SK-N-SH treated with all-trans-retinoic acid at 6 μM for 48 hours (cell line): ENCODE data around the gene CCNY.

Experiments used
- ATAC-seq: fragments of 200-7000 bp; cut with Tn5 transposase; 3 replicates; pipeline ENCODE4 v1.9.1; 2020; ENCODE audit warnings: mild to moderate bottlenecking, moderate library complexity
- ARNTL ChIP-seq: fragments of 450-650 bp; formaldehyde crosslinking; IDR thresholded peaks from 2 replicates; pipeline ENCODE4 v1.5.0; 2020; ENCODE audit warnings: low read depth, mild to moderate bottlenecking, moderate library complexity, borderline replicate concordance
- BACH2 ChIP-seq: fragments of 250-450 bp; sonication (Bioruptor Pico); IDR thresholded peaks from 2 replicates; pipeline ENCODE4 v1.9.0; 2021; ENCODE audit warnings: mild to moderate bottlenecking, borderline replicate concordance
- ESRRG ChIP-seq: fragments of 250-450 bp; sonication (Bioruptor Pico); IDR thresholded peaks from 2 replicates; pipeline ENCODE4 v1.6.1; 2021; ENCODE audit warnings: mild to moderate bottlenecking
- GLIS3 ChIP-seq: fragments of 250-450 bp; sonication (Bioruptor Pico); IDR thresholded peaks from 2 replicates; pipeline ENCODE4 v1.5.0; 2020; ENCODE audit warnings: mild to moderate bottlenecking, moderate library complexity
- ISL1 ChIP-seq: fragments of 250-450 bp; sonication (Bioruptor Pico); IDR thresholded peaks from 2 replicates; pipeline ENCODE4 v2.1.2; 2022; ENCODE audit warnings: mild to moderate bottlenecking, moderate library complexity
- OSR1 ChIP-seq: fragments of 250-450 bp; sonication (Bioruptor Pico); IDR thresholded peaks from 2 replicates; pipeline ENCODE4 v1.8.0; 2022; ENCODE audit warnings: moderate library complexity, mild to moderate bottlenecking, inconsistent platforms
- PPARA ChIP-seq: fragments of 250-450 bp; sonication (Bioruptor Pico); IDR thresholded peaks from 2 replicates; pipeline ENCODE4 v1.5.0; 2020; ENCODE audit warnings: mild to moderate bottlenecking, borderline replicate concordance
- RARB ChIP-seq: fragments of 250-450 bp; sonication (Bioruptor Pico); IDR thresholded peaks from 2 replicates; pipeline ENCODE4 v1.8.0; 2021; ENCODE audit warnings: mild to moderate bottlenecking, moderate library complexity
- SNAI2 ChIP-seq: fragments of 250-450 bp; sonication (Bioruptor Pico); IDR thresholded peaks from 2 replicates; pipeline ENCODE4 v1.5.0; 2020; ENCODE audit warnings: mild to moderate bottlenecking, moderate library complexity
- TCF4 ChIP-seq: fragments of 250-450 bp; sonication (Bioruptor Pico); IDR thresholded peaks from 2 replicates; pipeline ENCODE4 v1.8.0; 2021; ENCODE audit warnings: mild to moderate bottlenecking, moderate library complexity, borderline replicate concordance
- ZC3H10 ChIP-seq: fragments of 250-450 bp; sonication (Bioruptor Pico); IDR thresholded peaks from 2 replicates; pipeline ENCODE4 v1.5.1; 2021; ENCODE audit warnings: mild to moderate bottlenecking, moderate library complexity
- ZFP3 ChIP-seq: fragments of 250-450 bp; sonication (Bioruptor Pico); IDR thresholded peaks from 2 replicates; pipeline ENCODE4 v1.5.0; 2020; ENCODE audit warnings: mild to moderate bottlenecking, moderate library complexity
- ZFP30 ChIP-seq: fragments of 450-650 bp; formaldehyde crosslinking; IDR thresholded peaks from 2 replicates; pipeline ENCODE4 v1.5.0; 2022; ENCODE audit warnings: mild to moderate bottlenecking, moderate library complexity
- ZNF565 ChIP-seq: fragments of 450-650 bp; formaldehyde crosslinking; conservative IDR thresholded peaks from 2 replicates; pipeline ENCODE4 v1.5.0; 2020; ENCODE audit warnings: low read depth, mild to moderate bottlenecking, moderate library complexity
- ZNF70 ChIP-seq: fragments of 450-650 bp; formaldehyde crosslinking; IDR thresholded peaks from 2 replicates; pipeline ENCODE4 v1.5.0; 2020; ENCODE audit warnings: mild to moderate bottlenecking, moderate library complexity
- ZNF8 ChIP-seq: fragments of 450-650 bp; formaldehyde crosslinking; IDR thresholded peaks from 2 replicates; pipeline ENCODE4 v1.5.0; 2020; ENCODE audit warnings: mild to moderate bottlenecking, moderate library complexity
- TF ChIP-seq, protein P1 (sequence below): fragments of 250-450 bp; sonication (Bioruptor Pico); IDR thresholded peaks from 2 replicates; pipeline ENCODE4 v1.8.0; 2021; ENCODE audit warnings: low read depth, mild to moderate bottlenecking, moderate library complexity, borderline replicate concordance
- TF ChIP-seq, protein P2 (sequence below): fragments of 250-450 bp; sonication (Bioruptor Pico); IDR thresholded peaks from 2 replicates; pipeline ENCODE4 v1.5.1; 2020; ENCODE audit warnings: low read depth, mild to moderate bottlenecking, moderate library complexity
- TF ChIP-seq, protein P3 (sequence below): fragments of 250-450 bp; sonication (Bioruptor Pico); IDR thresholded peaks from 2 replicates; pipeline ENCODE4 v1.5.1; 2021; ENCODE audit warnings: mild to moderate bottlenecking, moderate library complexity
- TF ChIP-seq, protein P4 (sequence below): fragments of 250-450 bp; sonication (Bioruptor Pico); IDR thresholded peaks from 2 replicates; pipeline ENCODE4 v1.5.0; 2020; ENCODE audit warnings: mild to moderate bottlenecking, moderate library complexity
- TF ChIP-seq, protein P5 (sequence below): fragments of 250-450 bp; sonication (Bioruptor Pico); IDR thresholded peaks from 2 replicates; pipeline ENCODE4 v1.8.0; 2020; ENCODE audit warnings: mild to moderate bottlenecking, moderate library complexity, borderline replicate concordance

Gene CCNY

DNA sequence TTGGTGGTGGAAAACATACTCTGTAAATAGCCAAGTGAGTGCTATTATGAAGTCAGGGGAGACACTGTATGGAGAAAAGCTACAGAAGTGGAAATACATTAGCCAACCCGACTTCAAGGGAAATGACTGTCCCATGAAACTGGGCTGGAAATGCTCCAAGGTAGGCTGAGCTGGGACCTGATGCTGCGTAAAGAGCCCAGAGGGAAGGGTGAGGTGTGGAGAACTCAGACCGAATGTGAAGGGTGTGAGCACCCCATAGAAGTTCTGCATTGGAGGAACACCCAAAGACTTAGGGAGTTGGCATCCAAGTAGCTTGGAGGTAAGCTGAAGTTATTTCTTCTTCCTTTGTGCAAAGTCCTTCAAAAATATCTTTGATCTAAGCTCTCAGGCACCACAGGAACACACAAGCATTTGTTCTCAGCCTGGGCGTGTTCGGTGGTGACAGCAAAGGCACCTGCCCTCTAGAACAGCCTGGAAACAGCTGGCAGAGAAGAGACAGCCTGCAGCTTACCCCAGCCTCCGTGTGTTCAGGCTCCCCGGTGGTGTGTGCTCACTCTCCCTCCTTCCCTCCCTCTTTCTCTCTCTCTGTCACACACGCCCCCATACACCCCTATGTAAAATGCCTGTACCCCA is 249.7 kb downstream of the CCNY start:
- no peak for ATAC-seq
- TF ChIP-seq ZNF70 (CRISPR knock-in tag): no peak
- TF ChIP-seq, protein P1, sequence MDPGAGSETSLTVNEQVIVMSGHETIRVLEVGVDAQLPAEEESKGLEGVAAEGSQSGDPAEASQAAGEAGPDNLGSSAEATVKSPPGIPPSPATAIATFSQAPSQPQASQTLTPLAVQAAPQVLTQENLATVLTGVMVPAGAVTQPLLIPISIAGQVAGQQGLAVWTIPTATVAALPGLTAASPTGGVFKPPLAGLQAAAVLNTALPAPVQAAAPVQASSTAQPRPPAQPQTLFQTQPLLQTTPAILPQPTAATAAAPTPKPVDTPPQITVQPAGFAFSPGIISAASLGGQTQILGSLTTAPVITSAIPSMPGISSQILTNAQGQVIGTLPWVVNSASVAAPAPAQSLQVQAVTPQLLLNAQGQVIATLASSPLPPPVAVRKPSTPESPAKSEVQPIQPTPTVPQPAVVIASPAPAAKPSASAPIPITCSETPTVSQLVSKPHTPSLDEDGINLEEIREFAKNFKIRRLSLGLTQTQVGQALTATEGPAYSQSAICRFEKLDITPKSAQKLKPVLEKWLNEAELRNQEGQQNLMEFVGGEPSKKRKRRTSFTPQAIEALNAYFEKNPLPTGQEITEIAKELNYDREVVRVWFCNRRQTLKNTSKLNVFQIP: no peak
- no peak for TF ChIP-seq BACH2 (CRISPR knock-in tag)
- TF ChIP-seq, protein P2, sequence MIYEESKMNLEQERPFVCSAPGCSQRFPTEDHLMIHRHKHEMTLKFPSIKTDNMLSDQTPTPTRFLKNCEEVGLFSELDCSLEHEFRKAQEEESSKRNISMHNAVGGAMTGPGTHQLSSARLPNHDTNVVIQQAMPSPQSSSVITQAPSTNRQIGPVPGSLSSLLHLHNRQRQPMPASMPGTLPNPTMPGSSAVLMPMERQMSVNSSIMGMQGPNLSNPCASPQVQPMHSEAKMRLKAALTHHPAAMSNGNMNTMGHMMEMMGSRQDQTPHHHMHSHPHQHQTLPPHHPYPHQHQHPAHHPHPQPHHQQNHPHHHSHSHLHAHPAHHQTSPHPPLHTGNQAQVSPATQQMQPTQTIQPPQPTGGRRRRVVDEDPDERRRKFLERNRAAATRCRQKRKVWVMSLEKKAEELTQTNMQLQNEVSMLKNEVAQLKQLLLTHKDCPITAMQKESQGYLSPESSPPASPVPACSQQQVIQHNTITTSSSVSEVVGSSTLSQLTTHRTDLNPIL (CRISPR knock-in tag): no peak
- no peak for TF ChIP-seq ZNF565
- TF ChIP-seq ESRRG (CRISPR knock-in tag): no peak
- no peak for TF ChIP-seq TCF4 (CRISPR knock-in tag)
- no peak for TF ChIP-seq PPARA (CRISPR knock-in tag)
- no peak for TF ChIP-seq ZNF8
- TF ChIP-seq ISL1 (CRISPR knock-in tag): no peak
- TF ChIP-seq, protein P3, sequence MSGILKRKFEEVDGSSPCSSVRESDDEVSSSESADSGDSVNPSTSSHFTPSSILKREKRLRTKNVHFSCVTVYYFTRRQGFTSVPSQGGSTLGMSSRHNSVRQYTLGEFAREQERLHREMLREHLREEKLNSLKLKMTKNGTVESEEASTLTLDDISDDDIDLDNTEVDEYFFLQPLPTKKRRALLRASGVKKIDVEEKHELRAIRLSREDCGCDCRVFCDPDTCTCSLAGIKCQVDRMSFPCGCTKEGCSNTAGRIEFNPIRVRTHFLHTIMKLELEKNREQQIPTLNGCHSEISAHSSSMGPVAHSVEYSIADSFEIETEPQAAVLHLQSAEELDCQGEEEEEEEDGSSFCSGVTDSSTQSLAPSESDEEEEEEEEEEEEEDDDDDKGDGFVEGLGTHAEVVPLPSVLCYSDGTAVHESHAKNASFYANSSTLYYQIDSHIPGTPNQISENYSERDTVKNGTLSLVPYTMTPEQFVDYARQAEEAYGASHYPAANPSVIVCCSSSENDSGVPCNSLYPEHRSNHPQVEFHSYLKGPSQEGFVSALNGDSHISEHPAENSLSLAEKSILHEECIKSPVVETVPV (CRISPR knock-in tag): no peak
- TF ChIP-seq, protein P4, sequence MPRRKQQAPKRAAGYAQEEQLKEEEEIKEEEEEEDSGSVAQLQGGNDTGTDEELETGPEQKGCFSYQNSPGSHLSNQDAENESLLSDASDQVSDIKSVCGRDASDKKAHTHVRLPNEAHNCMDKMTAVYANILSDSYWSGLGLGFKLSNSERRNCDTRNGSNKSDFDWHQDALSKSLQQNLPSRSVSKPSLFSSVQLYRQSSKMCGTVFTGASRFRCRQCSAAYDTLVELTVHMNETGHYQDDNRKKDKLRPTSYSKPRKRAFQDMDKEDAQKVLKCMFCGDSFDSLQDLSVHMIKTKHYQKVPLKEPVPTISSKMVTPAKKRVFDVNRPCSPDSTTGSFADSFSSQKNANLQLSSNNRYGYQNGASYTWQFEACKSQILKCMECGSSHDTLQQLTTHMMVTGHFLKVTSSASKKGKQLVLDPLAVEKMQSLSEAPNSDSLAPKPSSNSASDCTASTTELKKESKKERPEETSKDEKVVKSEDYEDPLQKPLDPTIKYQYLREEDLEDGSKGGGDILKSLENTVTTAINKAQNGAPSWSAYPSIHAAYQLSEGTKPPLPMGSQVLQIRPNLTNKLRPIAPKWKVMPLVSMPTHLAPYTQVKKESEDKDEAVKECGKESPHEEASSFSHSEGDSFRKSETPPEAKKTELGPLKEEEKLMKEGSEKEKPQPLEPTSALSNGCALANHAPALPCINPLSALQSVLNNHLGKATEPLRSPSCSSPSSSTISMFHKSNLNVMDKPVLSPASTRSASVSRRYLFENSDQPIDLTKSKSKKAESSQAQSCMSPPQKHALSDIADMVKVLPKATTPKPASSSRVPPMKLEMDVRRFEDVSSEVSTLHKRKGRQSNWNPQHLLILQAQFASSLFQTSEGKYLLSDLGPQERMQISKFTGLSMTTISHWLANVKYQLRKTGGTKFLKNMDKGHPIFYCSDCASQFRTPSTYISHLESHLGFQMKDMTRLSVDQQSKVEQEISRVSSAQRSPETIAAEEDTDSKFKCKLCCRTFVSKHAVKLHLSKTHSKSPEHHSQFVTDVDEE (CRISPR knock-in tag): no peak
- TF ChIP-seq ZFP3 (CRISPR knock-in tag): no peak
- TF ChIP-seq GLIS3 (CRISPR knock-in tag): no peak
- TF ChIP-seq SNAI2 (CRISPR knock-in tag): no peak

DNA sequence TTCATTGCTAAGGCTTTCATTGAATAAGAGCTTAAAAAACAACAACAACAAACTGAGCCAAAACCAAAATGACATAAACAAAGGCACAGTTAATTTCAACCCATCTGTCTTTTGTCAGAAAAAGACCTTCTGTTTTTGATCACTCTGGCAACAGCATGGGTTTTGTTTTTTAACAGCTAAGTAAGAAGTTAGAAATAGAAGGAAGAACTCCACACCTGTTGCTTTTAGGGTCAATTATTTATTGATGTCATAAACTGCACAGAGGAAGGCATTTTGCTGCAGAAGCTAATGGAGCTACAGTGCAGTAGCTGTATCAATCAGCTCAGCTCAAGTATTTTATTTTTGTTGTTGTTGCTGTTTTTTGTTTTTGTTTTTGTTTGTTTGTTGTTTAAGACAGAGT is 252.5 kb downstream of the CCNY start:
- ATAC-seq: no peak
- TF ChIP-seq, protein P3 (CRISPR knock-in tag): no peak
- TF ChIP-seq TCF4 (CRISPR knock-in tag) (no peak), ZNF565 (no peak), ZFP3 (CRISPR knock-in tag) (no peak), BACH2 (CRISPR knock-in tag) (no peak), RARB (CRISPR knock-in tag) (no peak), ZNF8 (no peak), ARNTL (CRISPR knock-in tag) (no peak), ZC3H10 (CRISPR knock-in tag) (no peak), PPARA (CRISPR knock-in tag) (no peak), ZFP30 (CRISPR knock-in tag) (no peak), OSR1 (CRISPR knock-in tag) (no peak)
- TF ChIP-seq, protein P5, sequence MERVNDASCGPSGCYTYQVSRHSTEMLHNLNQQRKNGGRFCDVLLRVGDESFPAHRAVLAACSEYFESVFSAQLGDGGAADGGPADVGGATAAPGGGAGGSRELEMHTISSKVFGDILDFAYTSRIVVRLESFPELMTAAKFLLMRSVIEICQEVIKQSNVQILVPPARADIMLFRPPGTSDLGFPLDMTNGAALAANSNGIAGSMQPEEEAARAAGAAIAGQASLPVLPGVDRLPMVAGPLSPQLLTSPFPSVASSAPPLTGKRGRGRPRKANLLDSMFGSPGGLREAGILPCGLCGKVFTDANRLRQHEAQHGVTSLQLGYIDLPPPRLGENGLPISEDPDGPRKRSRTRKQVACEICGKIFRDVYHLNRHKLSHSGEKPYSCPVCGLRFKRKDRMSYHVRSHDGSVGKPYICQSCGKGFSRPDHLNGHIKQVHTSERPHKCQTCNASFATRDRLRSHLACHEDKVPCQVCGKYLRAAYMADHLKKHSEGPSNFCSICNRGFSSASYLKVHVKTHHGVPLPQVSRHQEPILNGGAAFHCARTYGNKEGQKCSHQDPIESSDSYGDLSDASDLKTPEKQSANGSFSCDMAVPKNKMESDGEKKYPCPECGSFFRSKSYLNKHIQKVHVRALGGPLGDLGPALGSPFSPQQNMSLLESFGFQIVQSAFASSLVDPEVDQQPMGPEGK (CRISPR knock-in tag): no peak
- TF ChIP-seq, protein P1: no peak
- TF ChIP-seq, protein P4 (CRISPR knock-in tag): no peak
